HCT116 (cell line): ENCODE data around the gene ARPC1A.
"Not testable (repeated sequence)": the region's sequence is repeated elsewhere in the genome, so short reads cannot be mapped to it uniquely, and the experiment has no call there.

Experiments
- CBX3 ChIP-seq: IDR thresholded peaks from 2 replicates; pipeline ENCODE4 v1.6.1; 2012; ENCODE audit warnings: low read depth
- EZH2 ChIP-seq: fragments of 200-600 bp; sonication (generic); IDR thresholded peaks from 2 replicates; pipeline ENCODE4 v1.6.1; 2017; ENCODE audit warnings: antibody characterized with exemption, mixed run types
- POLR2A ChIP-seq: IDR thresholded peaks from 2 replicates; pipeline ENCODE4 v1.7.0; 2011; ENCODE audit warnings: borderline replicate concordance; ENCODE audit not compliant: insufficient read depth, insufficient read length; ENCODE audit errors: extremely low read depth
- RAD21 ChIP-seq: IDR thresholded peaks from 2 replicates; pipeline ENCODE4 v1.6.1; 2012; ENCODE audit warnings: low read depth, mild to moderate bottlenecking
- SIN3A ChIP-seq: IDR thresholded peaks from 2 replicates; pipeline ENCODE4 v1.6.1; 2012; ENCODE audit warnings: low read depth
- TF ChIP-seq, protein P1 (sequence below), 3 experiments: fragments of 200-600 bp in 1 of 3; sonication (generic) in 1 of 3; IDR thresholded peaks in 2 of 3; conservative IDR thresholded peaks in 1 of 3; 2 replicates each; pipeline ENCODE4 v1.5.1; 2012 to 2017; ENCODE audit warnings: low read depth in 2 of 3, low read length in 2 of 3, antibody characterized with exemption in 1 of 3, borderline replicate concordance in 1 of 3, control low read depth in 1 of 3, mild to moderate bottlenecking in 1 of 3, mixed read lengths in 1 of 3, mixed run types in 1 of 3, moderate library complexity in 1 of 3; ENCODE audit not compliant: insufficient read depth in 1 of 3

DNA sequence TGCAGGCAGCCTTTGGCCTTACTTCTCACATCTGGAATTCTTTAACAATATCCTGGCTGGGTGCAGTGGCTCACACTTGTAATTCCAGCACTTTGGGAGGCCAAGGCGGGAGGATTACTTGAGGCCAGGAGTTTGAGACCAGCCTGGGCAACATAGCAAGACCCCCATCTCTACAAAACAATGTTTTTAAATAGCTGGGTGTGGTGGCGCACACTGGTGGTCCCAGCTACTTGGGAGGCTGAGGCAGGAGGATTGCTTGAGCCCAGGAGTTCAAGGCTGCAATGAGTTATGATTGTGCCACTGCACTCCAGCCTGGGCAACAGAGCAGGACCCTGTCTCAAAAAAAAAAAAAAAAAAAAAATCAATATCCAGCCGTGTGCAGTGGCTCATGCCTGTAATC lies 35.5 kb upstream of the ARPC1A start:
- TF ChIP-seq CBX3, EZH2, RAD21, SIN3A, POLR2A: not testable (repeated sequence)
- TF ChIP-seq, protein P1, sequence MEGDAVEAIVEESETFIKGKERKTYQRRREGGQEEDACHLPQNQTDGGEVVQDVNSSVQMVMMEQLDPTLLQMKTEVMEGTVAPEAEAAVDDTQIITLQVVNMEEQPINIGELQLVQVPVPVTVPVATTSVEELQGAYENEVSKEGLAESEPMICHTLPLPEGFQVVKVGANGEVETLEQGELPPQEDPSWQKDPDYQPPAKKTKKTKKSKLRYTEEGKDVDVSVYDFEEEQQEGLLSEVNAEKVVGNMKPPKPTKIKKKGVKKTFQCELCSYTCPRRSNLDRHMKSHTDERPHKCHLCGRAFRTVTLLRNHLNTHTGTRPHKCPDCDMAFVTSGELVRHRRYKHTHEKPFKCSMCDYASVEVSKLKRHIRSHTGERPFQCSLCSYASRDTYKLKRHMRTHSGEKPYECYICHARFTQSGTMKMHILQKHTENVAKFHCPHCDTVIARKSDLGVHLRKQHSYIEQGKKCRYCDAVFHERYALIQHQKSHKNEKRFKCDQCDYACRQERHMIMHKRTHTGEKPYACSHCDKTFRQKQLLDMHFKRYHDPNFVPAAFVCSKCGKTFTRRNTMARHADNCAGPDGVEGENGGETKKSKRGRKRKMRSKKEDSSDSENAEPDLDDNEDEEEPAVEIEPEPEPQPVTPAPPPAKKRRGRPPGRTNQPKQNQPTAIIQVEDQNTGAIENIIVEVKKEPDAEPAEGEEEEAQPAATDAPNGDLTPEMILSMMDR (IDR thresholded peaks at IDR 0.05 in 2 of 3, conservative IDR thresholded peaks at IDR 0.05 in 1 of 3; ENCODE audit: borderline replicate concordance in 1 of 3, insufficient read depth in 1 of 3, low read depth in 2 of 3, low read length in 2 of 3): not testable (repeated sequence)
